Kidney epithelial cell (primary cell): Measurements from ENCODE around the gene EEIG1. TPM values are rescaled to one million over a fixed set of nuclear protein-coding genes. Genes with fewer than 3 reads are reported as not detected.

Source experiments
- DNase-seq: peaks from one replicate; pipeline ENCODE4 v3.0.0-alpha.2; 2010; ENCODE audit warnings: low read depth
- H3K27me3 ChIP-seq: 2 replicates; pipeline ENCODE4 v1.6.0; 2011; ENCODE audit warnings: low read length; ENCODE audit not compliant: control insufficient read depth, insufficient read depth
- H3K36me3 ChIP-seq: 2 replicates; pipeline ENCODE4 v1.5.1; 2011; ENCODE audit warnings: low read length; ENCODE audit not compliant: control insufficient read depth, insufficient read depth
- H3K4me3 ChIP-seq: 2 replicates; pipeline ENCODE4 v1.5.1; 2011; ENCODE audit warnings: low read depth, mild to moderate bottlenecking, control low read depth, low read length
- CTCF ChIP-seq: IDR thresholded peaks from 2 replicates; pipeline ENCODE4 v1.5.1; 2011; ENCODE audit warnings: mild to moderate bottlenecking, moderate library complexity, low read length, control low read depth, inconsistent platforms; ENCODE audit not compliant: insufficient read depth, poor library complexity, severe bottlenecking
- total RNA-seq: library from RNA; depleted of rRNA; stranded (reverse); fragments of >200 nt; gene quantifications from 2 replicates; pipeline ENCODE4 v1.2.3, GENCODE V29; 2015

EEIG1 gene
- 16.5 and 29.4 TPM in 2 replicates for total RNA-seq

DNA sequence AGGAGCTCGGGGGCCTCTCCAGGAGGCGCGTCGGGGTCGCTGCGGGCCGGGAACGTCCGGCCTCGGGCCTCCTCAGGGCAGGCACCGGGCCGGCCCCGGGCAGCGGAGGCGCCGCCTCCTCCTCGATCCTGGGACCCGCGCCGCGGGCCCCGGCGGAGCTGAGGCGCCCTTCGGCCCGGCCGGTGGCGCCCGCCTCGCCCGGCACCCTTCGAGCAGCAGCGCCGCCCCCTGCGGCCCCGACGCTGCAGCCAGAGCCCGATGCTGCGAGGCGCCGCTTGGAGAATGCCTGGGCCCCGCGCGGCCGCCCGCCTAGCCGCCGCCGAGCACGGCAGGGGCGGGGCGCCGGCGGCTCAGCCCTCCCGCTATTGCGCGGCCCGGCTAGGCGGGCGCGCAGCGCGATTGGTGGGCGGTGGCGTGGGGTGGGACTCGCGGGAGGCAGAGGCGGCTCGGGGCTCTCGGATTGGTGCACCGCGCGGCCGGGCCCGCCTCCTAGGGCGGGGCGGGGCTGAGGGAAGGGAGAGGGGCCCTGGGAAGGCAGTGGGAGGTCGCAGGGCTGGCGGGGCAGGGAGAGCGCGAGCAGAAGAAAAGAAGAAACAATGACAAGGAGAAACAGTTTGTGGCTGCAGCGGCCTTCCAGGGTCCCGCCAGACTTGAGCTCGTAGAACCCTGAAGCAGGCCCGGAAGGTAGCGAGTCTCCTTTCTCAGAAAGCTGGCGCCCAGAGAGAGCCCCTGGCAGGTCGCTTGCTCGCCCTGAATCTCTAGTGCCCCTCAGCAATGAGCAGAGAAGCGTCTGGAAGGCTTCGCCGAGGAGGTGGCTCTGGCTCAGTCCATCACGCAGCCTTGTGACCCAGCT is at the start of gene EEIG1:
TSS of gene EEIG1 (minus strand) at position 284 of the 853 bp plus-strand sequence. CDS start 852 bp downstream, outside the sequence.
- Histone ChIP-seq H3K27me3 (no peaks in the 10 kb centered on the region), H3K36me3 (no peaks in the 10 kb centered on the region), H3K4me3 (peak within 1 kb of the TSS; percentile 66)
- DNase-seq: peak; percentile 63
- TF ChIP-seq CTCF: no peak

DNA sequence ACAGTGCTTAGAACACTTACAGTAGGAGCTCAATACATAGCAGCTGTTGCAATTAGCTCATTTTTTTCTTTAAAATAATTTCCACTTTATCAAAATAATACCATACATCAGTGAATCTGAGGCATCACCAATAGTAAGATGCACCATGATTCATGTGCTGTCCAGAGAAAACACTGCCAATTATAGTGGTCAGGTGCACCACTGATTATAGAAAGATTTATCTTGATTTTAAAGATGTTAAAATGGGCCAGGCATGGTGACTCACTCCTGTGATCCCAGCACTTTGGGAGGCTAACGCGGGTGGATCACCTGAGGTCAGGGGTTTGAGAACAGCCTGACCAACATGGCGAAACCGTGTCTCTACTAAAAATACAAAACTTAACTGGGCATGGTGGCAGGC is 46.9 kb upstream of the EEIG1 start:
- Histone ChIP-seq H3K4me3 (no peak overlapping the region), H3K27me3 (no peaks in the 10 kb centered on the region), H3K36me3 (no peaks in the 10 kb centered on the region)
- no peak for DNase-seq
- no peak for TF ChIP-seq CTCF

GRCh38 chr9:128026773-128027541 is 46.2 kb upstream of the EEIG1 start:
- Histone ChIP-seq H3K27me3 (no peaks in the 10 kb centered on the region), H3K4me3 (no peak overlapping the region), H3K36me3 (no peaks in the 10 kb centered on the region)
- TF ChIP-seq CTCF: no peak
- DNase-seq: no peak

DNA sequence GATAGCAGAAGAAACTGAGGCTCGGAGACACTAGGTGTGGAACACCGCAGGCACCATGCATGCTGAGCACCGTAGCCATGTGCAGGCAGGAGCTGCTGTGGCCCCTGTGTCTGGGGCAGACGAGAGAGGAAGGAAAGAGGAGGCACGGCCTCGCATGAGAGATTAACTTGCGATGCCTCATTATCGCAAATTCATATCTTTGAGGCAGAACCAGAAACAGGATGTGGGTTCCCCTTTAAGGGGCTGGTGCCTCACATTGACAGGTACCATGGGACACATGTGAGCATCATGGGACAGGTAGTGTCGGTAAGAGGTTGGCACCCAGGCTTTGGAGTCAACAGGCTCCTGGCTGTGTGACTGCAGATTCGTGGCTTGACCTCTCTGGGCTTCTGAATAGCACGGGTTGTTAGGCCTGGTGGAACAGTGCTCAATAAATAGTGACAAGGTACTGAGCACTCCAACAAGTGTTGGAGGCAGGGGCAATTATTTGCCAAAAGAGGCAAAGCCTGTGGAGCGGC is 45.5 kb upstream of the EEIG1 start:
- no peak for TF ChIP-seq CTCF
- H3K27me3 ChIP-seq: no peaks in the 10 kb centered on the region
- H3K36me3 ChIP-seq: no peaks in the 10 kb centered on the region
- no peak for DNase-seq
- no peak overlapping the region for H3K4me3 ChIP-seq

DNA sequence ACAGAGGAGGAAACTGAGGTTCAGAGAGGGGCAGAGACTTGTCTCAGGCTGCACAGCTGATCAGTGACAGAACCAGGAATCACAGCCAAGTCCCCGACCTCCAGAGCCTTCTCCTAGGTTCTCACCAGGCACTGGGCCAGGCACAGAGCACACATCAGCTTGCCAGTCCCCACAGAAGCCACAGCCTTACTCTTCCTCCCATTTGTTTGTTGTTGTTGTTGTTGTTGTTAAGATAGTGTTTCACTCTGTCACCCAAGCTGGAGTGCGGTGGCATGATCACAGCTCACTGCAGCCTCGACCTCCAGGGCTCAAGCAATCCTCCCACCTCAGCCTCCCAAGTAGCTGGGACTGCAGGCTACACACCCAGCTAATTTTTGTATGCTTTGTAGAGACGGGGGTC is 44.9 kb upstream of the EEIG1 start:
- Histone ChIP-seq H3K4me3 (no peak overlapping the region), H3K36me3 (no peaks in the 10 kb centered on the region), H3K27me3 (no peaks in the 10 kb centered on the region)
- DNase-seq: no peak
- TF ChIP-seq CTCF: no peak
